Measurements from ENCODE around the gene EEF2K. TPM values are rescaled to one million over a fixed set of nuclear protein-coding genes. Genes with fewer than 3 reads are reported as not detected.

The EEF2K gene
- total RNA-seq, 2 experiments from 2014 or later = 25.7 to 26.1 TPM

Other genes with a start within 250 kb of the EEF2K start
- gene PDZD9, start 205.2 kb upstream of the EEF2K start, total RNA-seq = not detected
- gene MOSMO, start 198.2 kb upstream of the EEF2K start, total RNA-seq = 10 to 100 TPM; 11.6 to 14.7 TPM
- gene VWA3A, start 113.7 kb upstream of the EEF2K start, total RNA-seq = under 1 TPM; 0.42 to 0.51 TPM
- under 1 TPM; 0.23 to 0.44 TPM for gene SDR42E2, start 43.8 kb upstream of the EEF2K start, total RNA-seq
- 10 to 100 TPM; 53.2 to 56.9 TPM for gene POLR3E, start 91.1 kb downstream of the EEF2K start, total RNA-seq
- gene CDR2, start 168.3 kb downstream of the EEF2K start, total RNA-seq = 10 to 100 TPM; 42.2 to 48.6 TPM